ENCODE data around the gene B4GALNT3.

Gene B4GALNT3

DNA sequence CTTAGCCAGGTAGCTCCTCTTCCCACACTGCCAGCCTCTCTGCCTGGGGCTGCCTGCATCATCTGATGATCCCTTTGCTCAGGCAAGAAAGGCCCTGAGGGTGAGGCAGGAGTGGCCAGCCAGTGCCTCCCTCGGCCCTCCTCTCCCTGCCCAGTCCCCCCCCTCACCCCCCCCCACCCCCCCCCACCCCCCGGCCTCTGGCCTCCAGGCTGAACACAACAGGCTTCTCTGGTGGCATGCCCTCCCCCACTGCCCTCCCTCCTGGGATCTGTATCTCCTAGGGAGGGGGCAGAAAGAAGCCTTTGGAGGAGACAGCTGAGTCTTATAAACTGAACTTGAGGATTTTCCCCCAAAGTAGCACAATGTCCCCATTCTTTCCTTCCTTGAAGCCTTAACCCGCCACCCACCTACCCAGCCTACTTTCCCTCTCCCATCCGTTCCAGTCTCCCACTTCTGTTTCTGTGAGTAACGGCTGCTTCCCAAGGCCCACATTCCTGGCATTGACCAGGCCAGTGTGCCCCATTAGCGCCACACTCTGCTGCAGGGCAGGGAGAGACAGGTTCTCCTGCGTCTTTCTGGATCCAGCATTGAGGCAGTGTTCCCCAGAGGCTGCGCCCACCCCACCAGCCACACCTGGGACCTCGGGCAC, 82.1 kb downstream of the B4GALNT3 start:
- no peak for DNase-seq

GRCh38 chr12:542395-543113, 82.8 kb downstream of the B4GALNT3 start:
- no peak for DNase-seq

DNA sequence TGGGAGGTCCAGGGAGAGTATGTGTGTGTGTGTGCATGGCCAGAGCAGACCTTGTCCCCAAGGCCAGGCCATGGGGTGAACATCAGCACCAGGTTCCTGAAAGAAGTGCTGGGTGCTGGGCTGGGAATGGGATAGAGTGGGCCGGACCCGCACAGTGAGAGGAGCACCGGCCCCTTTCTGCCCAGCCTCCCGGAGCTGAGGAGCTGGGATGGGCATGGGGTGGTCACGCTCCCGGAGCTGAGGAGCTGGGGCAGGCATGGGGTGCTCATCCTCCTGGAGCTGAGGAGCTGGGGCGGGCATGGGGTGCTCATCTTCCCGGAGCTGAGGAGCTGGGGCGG, 83.3 kb downstream of the B4GALNT3 start:
- no peak for DNase-seq

DNA sequence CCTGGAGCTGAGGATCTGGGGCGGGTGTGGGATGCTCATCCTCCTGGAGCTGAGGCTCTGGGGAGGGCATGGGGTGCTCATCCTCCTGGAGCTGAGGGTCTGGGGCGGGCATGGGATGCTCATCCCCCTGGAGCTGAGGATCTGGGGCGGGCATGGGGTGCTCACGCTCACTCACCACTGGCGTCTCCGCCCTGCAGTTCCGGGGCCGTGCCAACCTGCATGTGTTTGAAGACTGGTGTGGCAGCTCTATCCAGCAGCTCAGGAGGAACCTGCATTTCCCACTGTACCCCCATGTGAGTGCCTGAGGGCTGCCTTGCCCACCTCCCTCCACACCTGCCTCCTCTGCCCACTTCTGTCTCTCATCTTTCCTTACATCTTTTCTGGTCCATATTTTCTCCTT, 84.4 kb downstream of the B4GALNT3 start:
- no peak for DNase-seq

- no peak for DNase-seq
These were observed 85.3 kb downstream of the B4GALNT3 start for GRCh38 chr12:544941-545635.

GRCh38 chr12:545835-546234, 86.1 kb downstream of the B4GALNT3 start:
- DNase-seq, result no peak

- no peak for DNase-seq
These were observed 86.7 kb downstream of the B4GALNT3 start for GRCh38 chr12:546265-546919.

DNA sequence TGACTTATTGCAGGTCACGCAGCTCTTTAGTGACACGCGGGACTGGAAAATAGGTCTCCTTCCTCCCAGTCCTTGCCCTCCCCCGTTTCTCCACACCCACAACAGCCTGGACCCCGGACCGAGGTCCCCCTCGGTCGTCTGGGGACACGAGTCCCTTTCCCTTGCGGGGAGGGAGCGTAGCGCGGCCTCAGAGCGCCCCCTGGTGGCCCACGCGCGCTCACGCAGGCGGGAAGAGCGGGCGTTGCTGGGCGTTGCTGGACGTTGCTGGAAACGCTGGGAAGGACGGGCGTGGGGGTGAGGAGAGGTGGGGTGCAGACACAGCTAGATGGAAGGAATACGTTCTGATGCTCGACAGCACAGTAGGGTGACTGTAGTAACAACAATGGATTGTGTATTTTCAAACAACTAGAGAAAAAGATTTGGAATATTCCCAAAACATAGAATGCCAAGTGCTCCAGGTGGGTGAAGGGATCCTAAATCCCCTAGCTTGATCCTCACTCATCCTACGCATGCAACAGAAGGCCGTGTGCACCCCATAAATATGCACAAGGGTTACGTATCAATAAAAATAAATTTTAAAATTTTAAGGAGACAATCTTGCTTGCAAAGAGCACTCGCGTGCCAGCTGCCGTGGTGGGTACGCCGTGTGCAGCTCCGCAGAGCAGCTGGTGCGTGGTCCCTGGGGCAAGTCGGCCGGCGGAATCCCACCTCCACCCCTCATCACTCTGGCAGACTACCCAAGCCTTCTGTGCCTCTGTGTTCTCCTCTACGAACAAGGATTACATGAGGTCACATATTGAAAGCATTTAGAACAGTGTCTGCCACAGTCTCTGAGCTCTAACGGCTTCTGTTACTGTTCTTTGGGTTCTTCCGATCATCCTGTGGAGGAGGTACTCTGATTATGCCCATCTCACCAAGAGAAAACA, 87.4 kb downstream of the B4GALNT3 start:
- peak; percentile 61 for DNase-seq

DNA sequence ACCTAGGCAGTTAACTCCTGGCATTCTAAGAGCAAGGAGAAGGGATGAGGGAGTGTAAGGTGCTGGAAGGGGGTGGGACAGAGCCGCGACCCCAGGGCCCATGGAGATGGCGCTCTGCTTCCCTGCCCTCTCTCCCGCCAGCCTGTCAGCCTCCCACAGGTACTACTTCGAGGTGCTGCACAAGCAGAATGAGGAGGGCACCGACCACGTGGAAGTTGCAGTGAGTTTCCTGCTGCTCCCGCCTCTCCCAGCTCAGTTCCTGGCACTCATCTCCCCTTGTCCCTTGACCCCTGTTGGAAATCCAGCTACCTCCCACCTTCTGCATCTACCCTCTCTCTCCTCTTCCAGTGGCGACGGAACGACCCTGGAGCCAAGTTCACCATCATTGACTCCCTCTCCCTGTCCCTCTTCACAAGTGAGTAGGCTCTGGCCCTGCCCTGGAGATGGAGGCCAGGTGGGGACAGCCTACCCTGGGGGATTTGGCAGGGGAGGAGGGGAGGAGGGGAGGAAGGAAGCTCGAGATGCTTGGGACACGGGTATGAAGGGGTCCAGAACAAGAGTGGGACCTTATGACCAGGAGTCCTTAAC, 88.2 kb downstream of the B4GALNT3 start:
- no peak for DNase-seq

DNA sequence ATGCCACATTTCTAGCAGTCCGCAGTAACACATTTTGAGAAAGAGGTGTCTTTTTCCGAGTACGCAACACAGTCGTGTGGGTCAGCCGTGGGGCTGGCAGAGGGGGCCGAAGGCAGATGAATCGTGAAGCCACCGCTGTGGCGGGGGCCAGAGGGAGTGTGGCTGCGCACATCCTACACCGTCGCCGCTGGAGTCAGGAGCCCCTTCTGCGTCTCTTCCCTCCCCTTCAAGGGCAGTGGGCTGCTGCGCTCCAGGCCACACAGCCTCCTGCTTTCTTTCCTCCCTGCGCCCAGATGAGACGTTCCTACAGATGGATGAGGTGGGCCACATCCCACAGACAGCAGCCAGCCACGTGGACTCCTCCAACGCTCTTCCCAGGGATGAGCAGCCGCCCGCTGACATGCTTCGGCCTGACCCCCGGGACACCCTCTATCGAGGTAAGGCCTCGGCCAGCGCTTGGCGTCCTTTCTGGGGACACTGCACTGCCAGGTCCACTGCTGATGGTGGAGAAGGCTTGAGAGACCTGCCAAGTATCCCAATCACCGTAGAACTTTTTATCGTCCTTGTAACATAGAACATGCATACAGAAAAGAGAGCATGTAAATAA, 89.8 kb downstream of the B4GALNT3 start:
- DNase-seq, result no peak

- DNase-seq, result no peak
These were observed 90.9 kb downstream of the B4GALNT3 start for GRCh38 chr12:550473-551260.

DNA sequence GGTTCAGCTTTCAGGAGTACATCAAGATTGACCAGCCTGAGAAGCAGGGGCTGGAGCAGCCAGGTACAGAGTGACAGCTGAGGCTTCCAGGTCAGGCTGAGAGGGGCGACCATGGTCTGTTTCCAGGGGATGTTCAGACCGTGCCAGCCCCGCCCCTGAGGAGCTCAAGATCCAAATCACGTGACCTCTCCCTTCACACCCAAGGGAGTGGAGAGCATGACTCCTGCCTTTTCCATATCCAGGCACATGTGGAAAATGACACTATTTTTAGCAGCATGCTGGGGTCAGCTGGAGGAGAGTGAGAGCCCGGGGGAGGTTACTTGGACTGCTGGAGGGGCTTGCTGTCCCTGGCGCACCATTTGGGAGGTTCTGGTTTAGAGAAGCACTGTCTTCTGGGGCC, 92.7 kb downstream of the B4GALNT3 start:
- no peak for DNase-seq

GRCh38 chr12:553216-554000, 93.7 kb downstream of the B4GALNT3 start:
- no peak for DNase-seq

DNA sequence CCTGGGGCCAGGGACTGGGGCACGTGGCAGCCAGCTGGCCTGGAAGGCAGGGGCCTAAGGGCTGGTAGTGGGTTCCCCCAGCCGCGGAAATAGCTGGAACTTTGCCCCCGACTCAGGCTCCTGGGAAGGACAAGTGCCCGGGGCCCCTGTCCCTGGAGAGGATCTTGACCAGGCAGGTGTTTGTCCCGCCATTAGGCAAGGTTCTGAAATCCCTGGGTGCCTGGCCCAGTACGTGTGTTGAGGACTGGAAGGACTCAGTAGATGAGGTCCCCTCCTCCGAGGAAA, 94.2 kb downstream of the B4GALNT3 start:
- DNase-seq, result no peak

DNA sequence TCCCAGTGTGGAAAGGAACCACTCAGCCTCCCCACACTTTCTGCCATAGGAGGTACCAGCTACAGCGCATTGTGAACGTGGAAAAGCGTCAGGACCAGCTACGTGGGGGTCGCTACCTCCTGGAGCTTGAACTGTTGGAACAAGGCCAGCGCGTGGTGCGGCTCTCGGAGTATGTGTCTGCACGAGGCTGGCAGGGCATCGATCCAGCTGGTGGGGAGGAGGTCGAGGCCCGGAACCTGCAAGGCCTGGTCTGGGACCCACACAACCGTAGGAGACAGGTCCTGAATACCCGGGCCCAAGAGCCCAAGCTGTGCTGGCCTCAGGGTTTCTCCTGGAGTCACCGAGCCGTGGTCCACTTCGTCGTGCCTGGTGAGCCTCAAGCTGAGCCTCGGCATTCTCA, 96.8 kb downstream of the B4GALNT3 start:
- no peak for DNase-seq

- no peak for DNase-seq
These were observed 98.8 kb downstream of the B4GALNT3 start for GRCh38 chr12:558580-558979.

DNA sequence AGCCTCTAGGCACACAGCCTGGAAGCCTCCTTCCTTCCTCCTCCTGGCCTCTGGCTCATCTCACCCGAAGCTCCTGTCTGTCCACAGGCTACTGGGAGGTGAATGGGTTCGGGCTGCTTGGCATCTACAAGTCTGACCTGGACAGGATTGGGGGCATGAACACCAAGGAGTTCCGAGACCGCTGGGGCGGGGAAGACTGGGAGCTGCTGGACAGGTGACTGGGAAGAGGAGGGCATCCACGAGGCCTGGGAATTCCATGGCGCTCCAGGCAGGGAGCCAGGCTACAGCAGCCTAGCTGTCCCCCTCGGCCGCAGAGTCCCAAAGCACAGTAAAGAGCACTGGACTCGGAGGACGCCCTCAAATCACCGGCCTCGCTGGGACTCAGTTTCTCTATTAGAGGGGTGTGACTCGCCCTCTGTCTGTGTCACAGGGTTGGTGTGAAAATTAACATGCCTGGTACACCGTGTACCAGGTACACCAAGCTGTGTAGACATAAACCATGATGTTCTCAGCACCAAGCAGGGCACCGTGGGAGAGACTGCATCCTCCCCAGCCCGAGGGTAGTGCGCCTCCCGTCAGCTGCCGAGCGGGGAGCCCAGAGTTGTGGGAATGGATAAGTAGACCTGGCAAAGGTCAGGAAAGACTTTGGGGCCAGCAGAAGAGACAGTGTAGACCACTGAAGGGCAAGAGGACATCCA, 99.6 kb downstream of the B4GALNT3 start:
- no peak for DNase-seq

DNA sequence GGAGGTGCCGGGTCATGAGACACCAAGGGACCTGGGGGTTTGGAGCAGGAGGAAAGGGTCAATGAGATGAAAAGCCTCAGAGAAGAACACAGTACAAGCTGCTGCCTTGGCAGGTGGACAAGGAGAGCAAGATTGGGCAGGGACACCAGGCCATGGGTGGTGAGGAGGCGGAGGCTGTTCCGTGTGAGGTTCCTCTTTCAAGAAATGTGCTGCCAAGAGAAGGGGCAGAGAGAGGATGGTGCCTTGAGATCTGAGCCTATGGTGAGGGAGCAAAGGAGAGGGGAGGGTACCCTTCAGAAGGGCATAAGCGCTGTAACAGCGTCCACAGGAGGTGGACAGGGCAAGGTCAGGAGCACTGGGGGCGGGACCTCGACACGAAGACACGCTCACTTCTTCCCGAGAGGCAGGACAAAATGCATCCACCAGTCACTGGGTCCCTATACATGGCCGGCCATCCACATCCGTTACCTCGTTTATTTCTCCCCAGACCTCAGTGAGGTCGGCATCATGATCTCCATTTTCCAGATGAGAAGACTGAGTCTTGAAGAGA, 100.2 kb downstream of the B4GALNT3 start:
- DNase-seq, result no peak

DNA sequence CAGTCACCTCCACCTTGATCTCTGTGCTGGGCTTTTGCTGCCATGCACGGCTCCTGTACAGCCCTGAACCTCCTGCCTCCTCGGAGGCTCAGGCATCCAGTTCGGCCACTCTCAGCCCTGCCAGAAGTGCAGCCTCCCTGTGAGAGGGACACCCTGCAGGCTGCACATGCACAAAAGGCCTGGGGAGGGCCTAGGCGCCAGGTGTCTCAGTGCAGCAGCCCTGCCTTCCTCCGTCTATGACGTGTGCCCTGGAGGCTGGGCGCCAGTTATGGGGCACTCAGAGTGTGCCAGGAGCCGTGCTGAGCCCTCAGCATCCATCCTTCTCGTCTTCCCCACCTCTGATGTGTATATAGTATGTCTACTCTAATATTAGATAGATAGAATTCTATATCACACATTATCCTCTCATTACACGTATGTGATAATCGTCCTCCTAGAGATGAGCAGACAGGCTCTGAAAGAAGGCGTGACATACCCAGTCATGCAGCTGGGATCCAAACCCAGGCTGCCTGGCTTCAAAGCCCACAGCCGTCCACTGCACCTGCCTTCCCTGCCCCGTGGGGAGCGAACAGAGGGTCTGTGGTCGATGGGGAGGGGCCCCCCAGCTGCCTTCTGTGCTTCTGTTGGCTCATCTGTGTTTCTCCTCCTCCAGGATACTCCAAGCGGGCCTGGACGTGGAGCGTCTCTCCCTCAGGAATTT, 101.1 kb downstream of the B4GALNT3 start:
- no peak for DNase-seq
